ENCODE measurements around the gene KRT1.
"Not testable (repeated sequence)": the region's sequence is repeated elsewhere in the genome, so short reads cannot be mapped to it uniquely, and the experiment has no call there.

Gene KRT1

DNA sequence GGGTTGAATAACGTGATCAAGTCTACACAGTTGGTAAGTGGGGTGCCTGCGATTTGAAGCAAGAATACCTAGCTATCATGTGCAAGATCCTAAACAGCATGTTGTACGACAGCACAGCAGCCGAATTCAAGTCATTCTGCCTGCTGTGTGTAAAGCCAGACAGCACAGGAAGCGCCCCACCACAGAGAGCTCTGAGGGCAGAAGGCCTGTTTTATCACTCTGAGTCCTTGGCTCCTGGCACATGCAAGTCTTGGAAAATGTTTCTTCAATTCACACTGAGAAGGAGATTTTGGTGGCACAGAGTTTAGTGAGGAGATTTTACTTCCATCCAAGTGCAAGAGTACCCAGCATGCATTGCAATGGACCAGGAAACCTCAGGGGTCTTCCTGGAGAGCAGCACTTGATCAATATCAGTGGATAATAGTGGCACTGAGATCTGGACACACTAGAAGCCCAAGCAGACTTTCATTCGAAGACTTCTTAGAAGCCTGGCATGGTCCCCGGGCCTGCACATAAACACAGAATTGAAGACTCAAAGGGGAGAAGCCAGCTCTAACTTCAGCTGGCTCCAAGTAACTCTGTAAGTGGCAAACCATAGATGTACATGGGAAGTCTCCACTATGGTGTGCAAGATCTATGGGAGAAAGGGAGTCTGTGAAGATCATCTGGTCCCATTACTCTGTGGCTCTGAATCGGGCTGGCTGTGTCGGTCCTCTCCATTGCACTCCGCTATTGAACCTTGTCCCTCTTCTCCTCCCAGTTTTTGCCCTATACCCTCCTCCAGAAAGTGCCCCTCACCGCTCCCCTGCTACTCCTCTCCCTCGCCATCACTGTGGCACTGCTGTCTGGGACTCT lies 1.5 kb upstream of the KRT1 start:
- DNase-seq: no peak

DNA sequence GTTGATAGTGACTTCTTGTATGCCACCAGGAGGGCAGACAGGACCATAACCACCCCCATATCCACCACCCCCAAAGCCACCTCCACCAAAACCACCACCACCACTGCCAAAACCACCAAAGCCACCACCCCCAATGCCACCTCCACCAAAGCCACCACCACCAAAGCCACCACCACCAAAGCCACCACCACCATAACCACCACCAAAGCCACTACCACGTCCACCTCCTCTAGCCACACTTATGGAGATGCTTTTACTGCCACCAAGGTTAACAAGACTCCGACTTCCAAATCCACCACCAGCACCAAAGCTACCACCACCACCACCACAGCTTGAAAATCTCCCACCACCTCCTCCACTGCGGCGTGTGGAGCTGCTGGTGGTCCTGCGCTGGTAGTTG lies 332 bp downstream of the KRT1 start:
- DNase-seq: no peak

DNA sequence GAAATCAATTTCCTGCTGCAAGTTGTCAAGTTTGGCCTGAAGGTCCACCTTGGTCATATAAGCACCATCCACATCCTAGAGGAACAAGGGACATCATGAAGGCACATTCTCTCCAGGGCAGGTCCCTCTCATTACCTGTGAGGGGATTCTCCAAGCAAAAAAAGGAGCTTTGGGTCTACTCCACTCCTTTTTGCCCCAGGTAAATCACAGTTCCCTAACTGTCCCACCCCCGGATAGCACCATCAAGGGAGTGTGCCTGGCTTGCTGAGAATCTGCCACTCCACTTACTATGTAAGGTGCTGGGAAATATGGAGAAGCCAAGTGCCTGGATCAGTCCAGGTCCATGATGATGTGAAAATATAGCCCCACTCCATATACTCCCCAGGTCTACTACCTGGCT lies 2.5 kb downstream of the KRT1 start:
- no peak for DNase-seq

DNA sequence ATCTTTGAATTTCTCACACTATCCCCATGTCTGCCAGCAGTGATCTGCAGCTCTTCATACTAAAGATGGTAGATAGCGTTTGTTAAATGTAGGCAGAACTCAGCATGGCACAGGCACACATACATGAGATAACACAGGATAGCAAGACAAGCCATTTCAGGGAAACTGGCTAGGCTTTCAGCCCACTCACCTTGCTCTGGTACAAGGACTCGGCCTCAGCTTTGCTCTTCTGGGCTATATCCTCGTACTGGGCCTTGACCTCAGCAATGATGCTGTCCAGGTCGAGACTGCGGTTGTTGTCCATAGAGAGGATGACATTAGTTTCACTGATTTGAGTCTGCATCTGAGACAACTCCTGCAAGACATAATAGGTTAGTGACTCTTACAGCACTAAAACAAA lies 3.1 kb downstream of the KRT1 start:
- DNase-seq: no peak

DNA sequence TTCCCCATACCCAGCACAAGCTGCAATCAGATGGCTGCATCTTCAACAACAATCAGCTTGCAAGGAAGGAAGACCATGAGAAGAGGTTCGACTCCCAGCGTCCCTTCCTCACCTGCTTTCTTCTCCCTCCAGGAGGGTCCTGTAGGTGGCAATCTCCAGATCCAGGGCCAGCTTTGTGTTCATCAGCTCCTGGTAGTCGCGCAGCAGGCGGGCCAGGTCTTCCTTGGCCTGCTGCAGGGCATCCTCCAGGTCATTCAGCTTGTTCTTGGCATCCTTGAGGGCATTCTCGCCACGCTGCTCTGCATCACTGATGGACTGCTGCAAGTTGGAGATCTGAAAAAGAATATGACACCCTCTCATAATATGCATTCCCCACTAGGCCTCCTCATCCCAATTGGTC lies 4.0 kb downstream of the KRT1 start:
- DNase-seq: no peak

DNA sequence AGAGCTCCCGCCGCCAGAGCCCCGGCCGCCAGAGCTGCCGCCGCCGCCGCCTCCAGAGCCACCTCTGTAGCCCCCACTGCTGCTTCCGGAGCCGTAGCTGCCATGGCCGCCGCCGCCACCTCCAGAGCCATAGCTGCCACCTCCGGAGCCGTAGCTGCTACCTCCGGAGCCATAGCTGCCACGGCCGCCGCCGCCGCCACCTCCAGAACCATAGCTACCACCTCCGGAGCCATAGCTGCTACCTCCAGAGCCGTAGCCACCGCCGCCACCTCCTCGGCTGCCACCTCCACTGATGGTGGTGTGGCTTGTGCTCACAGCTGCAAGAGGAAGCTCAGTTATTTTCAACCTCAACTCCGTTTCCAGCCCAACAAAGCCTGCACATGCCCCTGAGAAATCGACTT lies 4.9 kb downstream of the KRT1 start:
- no peak for DNase-seq

DNA sequence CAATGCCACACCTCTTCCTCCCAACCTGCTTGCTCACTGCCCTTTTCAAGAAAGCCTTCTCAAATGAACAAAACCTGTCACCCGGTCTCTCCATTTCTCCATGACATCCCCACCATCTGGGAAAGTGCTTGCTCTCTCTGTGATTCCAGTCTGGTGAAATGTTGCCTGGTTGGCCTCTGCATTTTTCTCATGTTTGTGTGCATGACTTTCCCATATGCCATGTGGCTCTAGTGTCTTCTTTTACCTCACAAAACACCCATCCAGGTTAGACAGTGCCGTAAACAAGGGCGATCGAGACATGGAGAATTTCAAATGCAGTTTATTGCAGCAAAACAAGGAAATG lies 5.8 kb downstream of the KRT1 start:
- DNase-seq: no peak

DNA sequence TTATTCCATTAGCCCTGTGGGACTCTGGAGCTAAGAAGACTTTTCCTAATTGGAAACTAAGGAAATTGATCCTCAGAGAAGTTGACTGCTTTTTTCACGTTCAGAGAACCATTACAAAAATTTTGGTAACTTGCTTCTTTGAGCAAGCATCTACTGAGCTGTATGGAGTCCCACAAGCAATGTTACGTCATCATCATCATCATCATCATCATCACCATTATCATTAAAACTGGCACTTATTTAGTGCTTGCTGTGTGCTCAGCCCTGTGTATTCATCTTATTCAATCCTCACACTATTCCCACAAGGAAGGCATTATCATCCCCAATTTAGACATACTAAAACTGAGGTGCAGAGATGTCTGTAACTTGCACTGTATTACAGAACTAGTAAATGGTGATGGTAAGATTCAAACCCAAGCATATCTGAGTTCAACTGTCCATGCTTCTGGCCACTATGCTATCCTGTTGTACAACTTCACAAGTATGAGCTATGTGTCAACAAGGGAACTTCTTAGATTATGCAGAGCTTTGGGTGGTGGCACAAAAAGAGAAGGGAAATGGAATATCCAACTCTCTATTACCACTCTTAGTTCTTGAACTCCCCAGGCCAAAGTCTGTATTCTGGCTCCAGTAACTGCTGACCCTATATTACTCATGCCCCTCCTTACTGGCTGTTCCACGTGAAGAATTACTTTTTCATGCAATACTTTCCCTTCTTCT lies 6.3 kb downstream of the KRT1 start:
- no peak for DNase-seq

DNA sequence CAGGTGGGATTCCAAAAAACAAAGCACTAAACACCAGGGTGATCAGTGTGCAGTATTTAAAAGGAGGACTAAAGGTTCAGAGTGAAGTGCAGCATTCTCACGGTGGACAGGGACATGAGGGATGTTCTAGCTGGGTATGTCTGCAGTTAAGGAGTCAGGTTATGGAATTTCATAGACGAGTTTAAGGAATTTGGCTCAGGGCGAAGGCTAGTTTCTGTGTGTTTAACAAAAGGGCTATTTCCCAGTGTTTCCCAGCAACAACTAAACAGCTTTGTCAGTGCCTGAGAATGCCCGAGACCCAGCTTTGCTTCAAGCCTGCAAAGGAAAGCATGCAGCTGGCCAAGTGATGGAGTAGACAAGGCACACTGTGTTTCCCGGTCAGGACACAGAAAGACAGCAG lies 7.0 kb downstream of the KRT1 start:
- DNase-seq: no peak

DNA sequence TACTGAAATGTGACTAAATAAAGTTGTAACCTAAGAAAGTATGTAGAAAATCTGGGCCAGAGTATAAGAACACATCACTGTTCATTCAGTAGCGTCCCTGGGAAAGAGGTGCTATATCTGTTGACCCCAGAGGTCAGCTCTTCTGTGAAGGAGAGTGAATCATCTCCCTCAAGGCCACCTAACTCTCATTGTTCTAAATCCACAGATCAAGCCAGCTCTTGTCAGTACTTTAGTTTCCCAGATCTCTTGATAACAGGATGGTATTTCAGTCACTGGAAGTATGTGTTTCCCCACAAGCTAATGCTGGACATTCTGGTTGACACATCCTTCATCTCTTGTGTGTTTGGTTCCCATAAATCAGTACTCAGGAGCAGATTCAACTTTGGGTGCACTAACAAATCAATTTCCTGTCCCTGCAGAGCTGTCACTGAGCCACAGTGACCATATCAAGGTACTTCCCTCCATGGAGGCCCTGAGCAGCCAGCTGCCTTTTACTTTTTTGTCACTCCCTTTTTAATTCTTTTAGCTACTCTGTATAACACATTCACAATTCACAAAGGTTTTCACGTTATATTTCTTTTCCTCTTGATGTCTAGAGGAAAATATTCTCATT lies 7.8 kb downstream of the KRT1 start:
- no peak for DNase-seq

DNA sequence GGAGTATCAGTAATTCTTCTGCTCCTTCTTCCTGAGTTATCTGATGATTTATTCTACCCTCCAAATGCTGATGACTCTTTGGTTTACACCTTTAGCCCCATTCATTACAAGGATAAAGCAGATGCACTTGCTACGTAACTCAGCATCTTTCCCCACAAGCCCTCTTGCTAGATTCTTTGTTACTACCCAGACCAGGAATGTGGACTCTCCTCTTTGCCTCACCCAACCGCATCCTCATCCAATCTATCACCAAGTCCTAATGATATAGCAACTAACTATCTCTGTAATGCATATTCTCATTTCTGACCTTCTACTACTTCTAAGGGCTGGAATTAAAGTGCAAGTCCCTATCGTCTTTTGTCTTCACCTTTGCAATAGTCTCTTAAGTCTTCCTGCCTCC lies 9.2 kb downstream of the KRT1 start:
- no peak for DNase-seq

DNA sequence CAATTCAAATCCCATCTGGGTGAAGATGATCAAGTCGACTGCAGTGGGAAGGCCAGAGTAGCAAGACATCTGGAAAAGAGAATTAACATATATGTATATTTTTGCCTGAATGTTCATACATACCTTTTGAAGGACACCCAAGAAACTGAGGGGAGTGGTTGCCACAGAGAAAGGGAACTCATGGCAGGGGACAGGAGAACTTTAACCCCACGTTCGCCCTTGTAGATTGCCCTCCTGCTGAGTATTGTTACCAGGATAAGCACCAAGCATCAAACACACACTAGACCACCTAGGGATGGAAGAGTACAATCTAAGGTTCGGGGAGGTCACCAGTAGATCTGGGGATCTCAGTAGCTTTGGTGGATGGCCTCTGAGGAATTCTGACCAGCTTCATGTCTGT lies 9.7 kb downstream of the KRT1 start:
- no peak for DNase-seq

DNA sequence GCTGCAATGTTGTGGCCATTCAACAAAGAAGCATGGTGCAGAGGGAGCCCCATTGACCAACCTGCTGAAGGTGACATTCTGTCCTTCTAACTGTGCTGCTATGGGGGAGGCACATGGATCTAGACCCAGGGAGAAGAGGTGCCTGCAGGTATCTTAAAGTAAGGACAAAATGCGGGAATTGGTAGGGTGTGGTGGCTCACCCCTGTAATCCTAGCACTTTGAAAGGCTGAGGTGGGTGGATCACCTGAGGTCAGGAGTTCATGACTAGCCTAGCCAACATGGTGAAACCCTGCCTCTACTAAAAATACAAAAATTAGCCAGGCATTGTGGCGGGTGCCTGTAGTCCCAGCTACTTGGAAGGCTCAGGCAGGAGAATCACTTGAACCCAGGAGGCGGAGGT lies 10.3 kb downstream of the KRT1 start:
- not testable (repeated sequence) for DNase-seq

DNA sequence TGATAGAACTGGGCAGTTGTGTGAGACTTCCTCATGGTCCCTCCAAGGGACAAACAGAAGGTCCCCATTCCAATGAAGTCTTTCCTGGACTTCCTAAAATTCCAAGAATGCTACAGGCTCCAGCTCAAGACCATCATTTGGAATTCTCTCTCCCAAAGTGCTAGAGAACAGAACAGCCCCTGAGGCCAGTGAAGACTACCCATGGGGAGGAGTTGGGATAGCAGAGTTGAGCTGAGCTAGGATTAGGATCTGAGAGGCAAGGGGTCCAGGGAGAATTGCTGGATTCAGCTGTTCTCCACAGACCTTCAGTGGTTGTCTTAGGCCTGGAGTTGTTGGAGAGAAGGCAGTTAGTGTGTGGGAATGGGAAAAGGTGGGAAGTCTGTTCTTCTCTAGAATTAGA lies 10.8 kb downstream of the KRT1 start:
- no peak for DNase-seq

DNA sequence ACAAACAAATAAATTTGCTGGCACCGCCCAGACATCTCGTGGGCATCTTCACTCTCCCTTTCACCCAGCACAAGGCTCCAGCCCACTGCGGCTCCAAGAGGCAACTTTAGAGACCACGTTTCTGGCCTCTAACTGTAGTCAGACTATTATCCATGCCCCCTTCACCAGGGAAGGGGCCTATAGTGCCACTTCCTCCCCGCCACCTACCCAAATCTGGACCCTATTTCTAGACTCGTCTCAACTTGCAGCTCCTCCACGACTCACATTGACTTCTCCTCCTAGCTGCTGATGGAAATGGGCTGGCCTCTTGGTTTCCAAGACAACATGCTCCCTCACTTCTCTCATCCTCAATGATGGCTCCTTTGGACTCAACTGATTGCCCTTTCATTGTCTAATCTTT lies 12.3 kb downstream of the KRT1 start:
- DNase-seq: no peak

DNA sequence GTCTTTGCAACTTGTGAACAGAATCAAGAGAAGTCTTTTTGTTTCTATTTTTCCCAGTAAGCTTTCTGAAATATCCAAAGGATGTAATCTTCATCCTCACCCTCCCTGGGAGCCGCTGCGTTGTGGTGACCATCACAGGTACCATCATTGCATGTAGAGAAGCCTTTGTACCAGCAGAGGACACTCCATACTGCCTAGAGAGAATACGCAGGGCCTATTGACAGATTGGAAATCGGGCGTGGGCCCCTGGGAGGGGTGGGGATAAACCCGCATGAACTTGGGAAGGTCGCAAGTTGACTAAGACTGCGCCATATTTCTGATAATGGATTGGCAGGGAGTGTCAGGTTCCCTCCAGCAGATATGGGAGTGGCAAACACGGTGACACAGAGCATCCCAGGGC lies 12.7 kb downstream of the KRT1 start:
- DNase-seq: no peak

DNA sequence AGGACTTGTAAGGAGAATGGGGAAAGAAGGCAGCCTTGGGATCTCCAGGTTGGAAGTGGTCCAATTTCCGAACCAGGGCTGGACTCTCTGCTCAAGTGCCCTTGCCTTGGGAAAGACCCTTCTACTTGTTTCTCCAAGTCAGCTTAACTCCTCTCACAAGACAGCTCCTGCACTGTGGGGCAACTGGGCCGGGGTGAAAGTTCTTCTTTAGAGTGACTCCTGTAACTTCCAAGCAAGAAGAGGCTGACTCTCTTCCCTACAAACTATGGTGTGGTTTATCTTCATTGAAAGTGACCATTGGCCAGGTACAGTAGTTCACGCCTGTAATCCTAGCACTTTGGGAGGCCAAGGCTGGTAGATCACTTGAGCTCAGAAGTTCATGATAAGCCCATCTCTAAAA lies 13.7 kb downstream of the KRT1 start:
- DNase-seq: no peak

DNA sequence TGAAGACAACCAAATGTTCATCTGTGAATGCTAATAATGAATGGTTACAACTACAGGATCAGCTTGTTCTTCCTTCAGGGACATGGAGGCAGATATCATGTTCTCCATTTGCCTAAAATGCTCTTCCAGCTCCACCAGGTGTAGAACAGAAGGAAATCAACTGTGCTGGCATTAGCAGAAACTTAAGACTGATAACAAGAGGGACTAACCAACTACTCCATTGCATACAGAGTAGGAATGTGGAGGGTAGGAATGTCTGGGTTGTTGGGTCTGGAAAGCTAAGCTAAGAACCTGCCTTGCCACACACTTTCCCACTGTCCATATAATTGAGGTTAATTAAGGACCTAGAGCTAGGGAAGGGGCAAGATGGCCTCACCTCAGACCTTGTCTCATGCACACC lies 16.8 kb downstream of the KRT1 start:
- DNase-seq: no peak

DNA sequence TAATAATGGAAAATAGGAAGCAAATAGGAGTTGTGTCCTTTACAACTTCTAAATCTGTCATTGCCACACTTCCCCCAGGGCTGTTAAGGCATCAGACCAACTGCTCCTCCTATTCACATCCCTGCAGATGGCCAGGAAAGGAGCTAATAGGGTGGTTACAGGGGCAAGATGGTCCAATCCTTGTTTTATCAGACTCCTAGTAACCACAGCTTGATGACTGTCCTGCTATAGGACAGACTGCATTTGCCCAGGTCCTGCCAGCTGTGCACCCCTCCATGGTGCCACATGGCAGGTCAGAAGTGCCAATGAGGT lies 17.3 kb downstream of the KRT1 start:
- no peak for DNase-seq

DNA sequence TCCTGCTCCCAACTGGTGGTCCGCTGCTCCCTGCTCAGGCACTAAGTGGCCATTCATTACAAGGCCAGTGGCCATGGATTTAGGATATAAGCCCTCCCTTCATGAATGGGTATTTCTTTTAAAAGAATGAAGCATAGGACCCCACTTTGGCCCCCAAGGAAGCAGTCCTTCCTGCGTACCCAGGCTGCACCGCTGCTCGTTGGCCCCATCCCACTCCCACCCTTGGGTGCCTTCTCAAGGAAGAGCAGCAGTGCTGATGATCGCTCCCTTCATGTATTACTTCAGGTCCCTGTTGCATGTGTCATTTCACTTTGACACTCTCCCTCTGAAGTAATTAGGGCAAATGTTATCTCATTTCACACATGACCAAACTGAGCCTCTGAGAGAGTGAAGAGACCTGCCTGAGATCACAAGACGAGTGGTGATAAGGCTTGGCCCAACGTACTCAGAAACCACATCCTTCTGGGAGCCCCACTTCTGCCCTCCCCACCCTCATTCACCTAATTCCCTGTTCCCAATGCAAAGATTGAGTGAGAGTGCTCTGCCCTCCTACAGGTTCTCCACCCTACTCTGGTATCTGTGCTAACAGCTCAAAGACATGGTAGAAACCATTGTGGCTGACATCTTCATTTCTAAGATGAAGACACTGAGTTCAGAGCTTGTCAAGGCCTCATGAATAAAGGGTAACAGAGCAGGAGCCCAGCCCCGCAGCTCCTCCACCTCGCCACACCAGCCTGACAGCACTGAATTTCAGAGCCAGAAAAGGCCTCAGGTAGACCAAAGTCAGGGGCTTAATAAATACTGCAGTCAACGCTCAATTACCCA lies 17.9 kb downstream of the KRT1 start:
- DNase-seq: no peak

DNA sequence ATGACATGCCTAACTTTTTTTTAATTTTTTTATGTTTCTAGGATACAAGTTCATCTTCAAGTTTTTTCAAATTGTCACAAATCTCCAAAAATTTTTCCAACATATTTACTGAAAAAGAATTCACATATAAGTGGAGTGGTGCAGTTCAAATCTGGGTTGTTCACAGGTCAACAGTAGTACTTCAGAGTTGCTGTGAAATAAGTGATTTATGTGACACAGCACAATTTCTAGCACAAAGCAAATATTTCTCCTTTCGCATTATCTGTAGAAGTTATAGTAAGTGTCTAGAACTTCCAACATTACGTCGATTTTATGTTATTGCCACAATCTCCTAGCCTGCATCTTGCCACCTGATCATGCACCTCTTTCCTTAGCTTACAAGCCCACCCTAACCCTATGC lies 18.5 kb downstream of the KRT1 start:
- DNase-seq: no peak

DNA sequence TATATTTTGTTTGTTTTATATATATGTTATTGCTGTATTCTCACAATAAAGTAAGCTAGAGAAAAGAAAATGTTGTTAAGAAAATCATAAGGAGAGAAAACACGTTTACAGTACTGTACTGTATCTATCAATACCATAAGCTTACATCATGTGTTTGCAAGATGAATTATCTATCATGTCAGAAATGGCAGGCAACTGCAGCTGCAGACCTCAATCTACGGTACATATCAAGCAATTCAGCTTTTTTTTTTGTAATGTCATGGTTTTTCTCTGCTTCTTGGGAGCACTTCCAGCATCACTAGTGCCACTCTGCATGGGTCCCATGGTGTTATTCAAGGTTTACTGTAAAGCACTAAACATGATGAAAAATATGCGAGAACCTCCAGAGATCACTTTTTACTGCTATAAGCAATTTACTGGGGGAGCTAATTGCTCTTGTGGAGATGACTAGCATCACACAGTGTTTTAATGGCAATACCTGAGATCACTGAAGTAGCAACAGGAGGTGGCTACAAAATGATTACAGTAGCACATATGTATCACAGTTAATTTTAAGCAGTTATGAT lies 19.2 kb downstream of the KRT1 start:
- no peak for DNase-seq

DNA sequence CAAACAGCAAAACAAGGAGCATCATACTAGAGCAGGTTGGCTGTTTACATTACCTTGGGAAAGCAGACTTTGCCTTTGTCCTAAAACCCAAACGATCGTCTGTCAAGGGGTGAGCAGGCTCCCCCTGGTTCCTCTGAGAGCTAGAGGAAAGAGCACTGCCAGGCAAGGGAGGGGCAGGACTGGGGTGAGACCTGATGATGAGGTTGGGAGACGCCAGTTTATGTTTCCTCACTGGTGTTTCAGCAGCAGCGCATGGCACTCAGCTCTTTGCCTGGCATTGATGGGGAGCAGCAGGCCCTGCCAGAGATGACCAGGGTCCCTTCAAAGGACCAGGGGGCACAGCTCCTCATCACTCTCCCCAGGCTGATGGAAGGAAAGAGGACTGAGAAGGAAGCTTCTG lies 20.3 kb downstream of the KRT1 start:
- no peak for DNase-seq
